ENCODE data around the gene NRARP.

NRARP gene

DNA sequence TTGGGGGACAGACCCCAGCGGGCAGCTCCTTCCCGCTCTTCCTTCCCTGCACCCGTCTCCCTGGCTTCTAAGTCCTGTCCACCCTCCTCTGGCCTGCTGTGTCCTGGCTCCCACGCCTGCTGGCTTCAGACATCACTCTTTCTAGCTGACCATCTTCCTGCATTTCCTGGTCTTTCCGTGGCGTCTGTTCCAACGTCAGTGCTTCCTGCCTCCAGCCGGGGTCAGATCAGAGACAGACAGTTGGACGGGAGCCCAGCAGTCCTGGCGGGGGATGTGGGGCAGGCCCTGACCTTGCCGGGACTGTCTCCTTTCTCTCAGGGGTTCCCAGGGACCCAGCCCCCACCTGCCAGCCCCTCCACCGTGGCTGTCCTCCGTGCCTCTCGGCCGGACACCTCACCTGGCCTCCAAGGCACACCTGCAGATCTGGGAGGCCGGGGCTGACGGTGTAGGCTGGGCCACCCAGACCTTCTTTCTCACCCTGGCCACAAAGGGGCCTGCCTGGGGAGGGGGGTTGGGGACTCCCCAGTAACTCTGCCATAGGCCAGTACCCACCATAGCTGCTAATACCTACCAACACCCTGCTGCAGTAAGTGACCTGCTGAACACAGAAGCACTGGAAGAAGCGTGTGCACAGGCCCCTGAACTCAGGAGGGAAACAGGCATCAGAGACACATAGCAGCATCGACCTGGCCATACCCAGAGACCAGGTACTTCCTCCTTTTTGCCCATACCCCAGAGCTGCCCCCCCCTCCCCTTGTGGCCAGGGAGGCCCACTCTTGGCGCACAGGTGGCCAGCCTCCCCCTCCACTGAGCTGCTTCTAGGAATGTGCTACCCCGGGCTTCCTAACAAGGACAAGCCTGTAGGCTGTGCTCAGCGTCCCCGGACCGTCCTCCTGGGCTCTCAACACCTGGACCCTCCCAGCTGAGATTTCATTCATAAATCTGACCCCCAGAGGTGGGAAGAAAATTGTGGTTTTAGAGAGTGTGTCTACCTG, 5.1 kb downstream of the NRARP start:
- DNase-seq, result peak; percentile 34

DNA sequence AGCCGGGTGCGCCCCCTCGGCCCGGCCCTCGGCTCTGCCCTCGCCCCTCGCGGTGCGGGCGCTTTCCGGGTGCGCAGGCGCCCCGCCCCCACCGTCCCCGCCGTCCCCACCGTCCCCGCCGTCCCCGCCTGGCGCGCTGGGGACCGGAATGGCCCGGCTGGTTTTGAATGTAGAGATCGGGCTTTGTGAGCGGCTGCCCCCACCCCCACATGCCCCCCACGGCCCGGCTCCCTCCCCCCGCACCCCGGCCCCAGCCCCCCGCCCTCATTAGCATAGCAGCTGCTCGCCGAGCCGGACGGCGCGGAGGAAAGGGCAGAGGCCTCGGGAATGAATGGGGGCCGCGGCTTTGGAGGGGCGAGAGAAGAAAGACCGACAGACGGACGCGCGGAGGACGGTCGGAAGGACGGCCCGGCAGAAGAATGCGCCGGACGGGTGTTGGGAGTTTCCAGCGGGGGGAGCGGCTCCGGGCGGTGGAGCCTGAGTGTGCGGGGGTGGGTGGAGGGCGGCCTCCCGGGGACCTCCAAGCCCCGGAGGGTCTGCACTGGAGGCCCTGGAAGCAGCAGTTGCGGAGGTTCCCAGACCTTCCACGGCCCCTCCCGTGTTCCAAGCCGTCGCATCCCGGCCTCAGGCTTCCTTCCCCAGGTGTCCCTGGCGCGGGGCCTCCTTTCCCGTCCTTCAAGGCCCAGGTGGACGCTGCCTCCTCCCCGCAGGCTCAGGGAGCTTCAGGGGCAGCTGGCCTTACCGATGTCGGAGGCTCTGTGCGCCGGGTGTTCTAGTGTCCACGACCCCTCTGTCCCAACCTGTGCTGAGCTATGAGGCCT, 6.0 kb downstream of the NRARP start:
- DNase-seq, result no peak

DNA sequence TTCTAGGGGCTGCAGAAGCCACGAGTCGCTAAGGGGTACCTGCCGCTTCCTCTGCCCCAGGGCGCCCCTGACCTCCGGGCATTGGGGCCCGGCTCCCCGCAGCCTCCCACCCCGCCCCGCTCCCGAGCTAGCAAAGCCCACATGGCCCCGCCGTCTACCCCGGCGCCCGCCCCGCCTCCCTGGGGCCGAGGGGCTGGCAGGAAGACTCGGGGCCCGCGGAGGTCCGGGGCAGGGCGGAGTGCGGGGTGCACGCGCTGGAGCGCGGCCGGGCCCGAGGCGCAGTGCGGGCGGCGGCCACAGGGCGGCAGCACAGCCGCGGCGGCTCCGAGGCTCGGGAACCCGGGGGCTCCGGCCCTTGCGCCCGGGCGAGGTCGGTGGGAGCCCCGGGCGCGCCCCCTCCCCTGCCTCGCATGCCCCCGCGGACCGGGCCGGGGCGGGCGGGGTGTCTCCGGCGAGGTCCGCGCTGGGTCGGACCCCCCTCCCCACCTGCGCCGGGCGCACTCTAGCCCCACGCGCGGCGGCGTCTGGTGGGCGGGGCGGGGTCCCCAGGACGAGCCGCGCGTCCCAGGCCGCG, 6.7 kb downstream of the NRARP start:
- no peak for DNase-seq

DNA sequence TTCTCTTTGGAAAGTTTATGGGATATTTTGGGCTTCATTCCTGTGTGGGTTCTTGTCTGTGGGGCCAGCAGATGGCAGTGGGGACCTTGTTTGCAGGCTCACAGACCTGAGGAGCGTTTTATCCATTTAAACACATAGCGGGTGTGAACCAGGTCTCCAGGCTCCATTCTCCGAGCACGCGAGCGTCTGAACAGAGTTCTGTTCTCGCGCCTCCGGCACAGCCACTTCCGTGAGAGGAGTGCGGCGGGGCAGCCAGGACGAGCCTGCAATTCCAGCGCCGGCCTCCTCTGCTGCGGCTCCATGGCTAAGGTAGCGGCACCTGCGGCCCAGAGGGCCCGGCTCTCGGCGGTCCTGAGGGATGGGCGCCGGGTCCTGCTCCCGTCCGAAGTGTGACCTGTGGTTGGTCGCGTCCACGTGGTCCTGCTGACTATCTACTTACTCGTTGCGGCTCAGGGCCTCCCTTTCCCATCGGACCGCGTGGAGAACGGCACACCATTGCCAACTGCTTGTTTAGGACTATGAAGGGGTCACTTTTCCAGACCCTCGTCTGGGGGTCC, 7.3 kb downstream of the NRARP start:
- DNase-seq, result no peak

DNA sequence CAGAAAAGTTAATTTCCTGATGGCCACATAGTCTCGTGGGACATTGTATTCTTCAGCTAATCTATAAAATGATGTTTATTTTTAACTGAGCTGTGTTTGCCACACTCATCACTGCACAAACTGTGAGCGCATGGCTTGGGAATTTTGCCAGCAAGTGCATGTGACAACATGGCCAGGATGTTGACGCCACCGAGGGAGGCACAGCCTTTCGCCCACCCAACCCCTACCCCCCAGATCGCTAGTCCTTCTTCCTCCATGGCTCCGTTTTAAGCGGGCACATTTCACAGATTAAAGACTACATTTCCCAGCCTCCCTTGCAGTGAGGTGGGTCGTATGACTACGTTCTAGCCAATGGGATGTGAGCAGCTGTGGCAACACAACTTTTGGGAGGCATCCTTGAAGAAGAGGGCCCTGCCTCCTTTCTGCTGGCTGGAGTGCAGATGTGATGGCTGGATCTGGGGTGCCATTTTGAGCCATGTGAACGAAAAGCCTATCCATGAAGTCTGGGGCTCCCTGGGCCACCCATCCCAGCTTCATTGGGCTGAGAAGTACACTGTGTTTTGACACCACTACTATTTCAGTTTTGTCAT, 7.9 kb downstream of the NRARP start:
- peak; percentile 50 for DNase-seq

DNA sequence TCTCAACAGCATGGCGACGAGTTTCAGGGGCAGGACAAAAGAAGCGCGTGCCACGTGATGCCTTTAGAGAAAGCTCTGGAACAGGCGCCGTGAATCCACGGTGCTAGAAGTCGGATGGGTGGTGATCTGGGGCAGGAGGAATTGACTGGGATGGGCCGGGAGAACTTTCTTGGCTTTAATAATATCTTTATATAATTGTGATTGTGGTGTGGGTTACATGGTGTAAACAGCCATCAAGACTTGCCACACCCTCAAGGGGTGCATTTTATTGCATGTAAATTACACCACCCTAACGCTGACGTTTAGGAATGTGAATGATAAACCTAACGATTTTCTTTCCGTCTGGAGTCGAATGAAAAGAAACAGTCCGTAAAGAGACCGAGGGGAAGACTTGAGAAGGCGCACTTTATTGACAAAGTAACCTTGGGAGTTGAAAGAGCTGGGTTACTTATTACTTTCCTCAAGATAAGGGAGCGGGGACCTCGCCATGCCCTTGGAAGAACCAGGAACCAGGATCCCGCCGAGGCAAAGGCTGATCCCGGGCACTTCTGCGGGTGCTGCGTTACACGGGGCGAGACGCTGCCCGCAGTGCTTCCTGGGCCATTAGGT, 8.5 kb downstream of the NRARP start:
- DNase-seq, result no peak

DNA sequence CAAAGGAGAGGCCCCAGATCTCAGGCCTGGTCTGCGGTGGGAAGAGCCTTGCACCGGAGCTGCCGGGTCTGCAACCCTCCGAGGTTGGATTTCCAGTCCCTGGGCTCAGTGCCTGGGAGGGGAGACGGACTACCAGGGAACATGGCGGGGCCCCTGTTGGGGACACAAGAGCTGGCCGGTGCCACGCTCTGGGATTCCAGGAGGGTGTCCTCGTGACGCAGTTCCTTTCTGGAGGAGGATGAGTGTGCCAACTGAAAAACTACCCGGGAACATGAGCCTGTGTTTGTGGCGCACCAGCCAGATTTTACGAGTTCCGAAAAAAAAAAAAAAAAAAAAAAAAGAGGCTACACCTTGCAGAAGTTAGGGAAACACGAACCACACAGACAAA, 9.0 kb downstream of the NRARP start:
- DNase-seq, result no peak

DNA sequence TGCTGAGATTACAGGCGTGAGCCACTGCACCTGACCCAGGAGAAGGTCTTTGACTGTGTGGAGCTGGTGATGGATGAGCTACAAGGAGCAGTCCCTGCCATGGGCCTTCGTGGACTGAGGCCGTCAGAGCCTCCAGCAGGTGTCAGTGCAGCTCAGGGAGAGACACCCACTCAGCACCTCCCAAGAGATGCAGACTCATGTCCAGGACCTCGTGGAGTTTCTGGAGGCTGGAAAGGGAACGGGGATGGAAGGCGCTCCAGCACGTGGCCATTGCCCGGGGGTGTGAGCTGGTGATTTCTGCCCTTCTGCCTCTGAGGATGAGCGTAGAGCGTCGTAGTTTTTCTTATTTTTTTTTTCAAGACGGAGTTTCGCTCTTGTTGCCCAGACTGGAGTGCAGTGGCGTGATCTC, 15.1 kb downstream of the NRARP start:
- peak; percentile 52 for DNase-seq

DNA sequence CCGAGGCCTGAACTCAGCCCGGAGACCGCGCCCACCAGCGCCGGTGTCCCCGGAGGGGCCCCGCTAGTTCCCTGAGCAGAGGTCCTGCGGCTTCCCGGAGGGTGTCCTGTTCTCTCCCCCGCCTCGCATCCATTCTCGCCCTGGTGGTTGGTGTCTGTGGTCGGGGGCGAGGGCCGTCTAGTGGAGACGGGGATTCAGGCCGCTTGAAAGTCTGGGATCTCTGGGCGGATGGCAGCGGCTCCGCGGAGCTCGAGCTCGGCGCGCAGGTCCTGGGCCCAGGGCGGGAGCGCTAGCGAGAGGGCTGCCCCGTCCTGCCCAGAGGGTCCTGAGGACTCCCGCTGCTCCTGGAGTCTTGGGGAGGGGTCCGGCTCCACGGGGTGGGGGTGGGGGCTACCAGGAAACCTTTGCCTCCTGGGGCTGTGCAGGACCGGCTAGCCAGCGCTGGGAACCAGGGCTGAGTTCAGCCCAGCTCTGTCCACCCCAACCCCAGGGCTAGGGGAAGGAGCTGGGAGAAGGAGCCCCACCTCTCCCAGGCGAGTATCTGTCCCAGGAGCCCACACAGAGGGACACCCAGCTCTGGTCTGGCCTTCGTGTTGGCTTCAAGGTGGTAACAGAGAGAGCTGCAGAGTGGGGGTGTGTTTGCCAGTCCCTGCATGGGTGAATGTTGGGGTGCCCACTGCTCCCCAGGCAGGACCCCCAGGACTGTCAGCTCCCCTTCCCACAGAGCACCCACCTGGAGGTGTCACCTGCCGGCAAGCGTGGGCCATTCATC, 20.5 kb downstream of the NRARP start:
- DNase-seq, result no peak

DNA sequence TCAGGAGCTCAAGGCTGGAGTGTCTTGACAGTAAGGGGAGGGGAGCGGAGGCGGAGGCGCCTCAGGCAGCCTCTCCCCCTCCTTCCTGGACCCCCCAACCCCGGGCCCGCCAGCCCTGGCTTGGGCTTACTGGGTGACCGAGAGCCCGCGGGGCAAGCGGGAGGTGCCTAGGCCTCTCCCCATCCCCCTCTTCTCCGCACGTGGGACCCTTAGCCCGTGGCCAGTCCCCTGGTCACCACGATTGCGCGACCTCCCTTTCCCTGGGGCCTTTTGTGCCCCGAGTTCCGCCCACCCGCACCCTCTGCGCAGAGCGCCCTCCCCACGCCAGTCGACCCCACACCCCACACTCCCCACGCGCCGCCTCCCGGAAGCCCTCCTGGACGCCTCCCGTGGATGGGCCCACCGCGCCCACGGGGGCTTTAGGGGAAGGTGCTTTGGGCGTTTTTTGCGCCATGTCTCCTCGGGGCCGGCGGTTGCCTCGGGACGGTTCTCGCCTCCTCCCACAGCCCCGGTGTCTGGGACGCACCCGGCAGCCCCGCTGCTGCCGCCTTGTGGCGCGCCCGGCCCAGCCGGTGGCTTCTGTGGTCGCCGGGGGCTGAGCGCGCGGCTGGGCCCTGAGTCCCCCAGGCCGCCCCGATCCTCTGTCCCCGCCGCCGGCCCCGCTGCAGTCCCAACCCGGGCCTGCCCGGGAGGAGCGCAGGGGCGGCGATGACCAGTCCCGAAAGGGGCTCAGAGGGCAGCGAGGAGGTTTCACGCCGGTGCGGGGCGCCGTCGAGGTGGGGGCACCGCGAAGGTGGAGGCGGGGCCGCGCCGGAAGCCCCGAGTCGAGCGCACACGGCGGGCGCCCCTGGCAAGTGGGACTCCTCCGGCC, 21.4 kb downstream of the NRARP start:
- DNase-seq, result no peak

DNA sequence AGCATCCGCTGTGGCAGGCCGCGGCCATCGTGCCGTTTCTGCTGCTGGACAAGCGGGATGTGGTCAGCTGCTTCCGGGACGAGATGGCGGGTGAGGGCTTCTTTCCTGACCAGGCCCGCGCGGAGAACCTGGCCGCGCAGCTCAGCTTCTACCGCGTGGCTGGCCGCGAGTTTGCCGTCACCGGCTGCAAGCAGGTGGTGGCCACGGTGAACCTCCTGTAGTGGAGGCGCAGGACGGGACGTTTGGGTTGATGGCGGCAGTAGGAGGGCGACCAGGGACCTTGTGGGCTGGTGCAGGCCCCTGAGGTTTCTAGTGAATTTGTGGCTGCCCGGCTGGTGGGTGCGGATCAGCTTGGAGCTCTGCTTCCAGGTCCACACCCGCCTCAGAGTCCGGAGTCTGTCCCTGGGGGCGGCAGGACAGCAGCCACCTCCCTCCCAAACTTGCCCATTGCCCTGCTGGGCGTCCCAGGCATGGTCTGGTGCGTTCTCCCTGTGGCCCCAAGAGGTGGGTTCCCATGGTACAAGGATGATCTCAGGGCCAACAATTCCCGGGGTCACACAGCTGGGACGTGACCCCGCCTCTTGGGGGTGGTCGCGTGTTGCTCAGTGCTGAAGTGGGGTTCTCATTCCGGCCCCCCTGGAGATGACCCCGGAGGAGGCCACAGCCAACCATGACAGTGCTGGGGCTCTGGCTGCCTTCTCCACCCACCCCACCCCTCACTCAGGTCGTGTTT, 22.2 kb downstream of the NRARP start:
- DNase-seq, result no peak

DNA sequence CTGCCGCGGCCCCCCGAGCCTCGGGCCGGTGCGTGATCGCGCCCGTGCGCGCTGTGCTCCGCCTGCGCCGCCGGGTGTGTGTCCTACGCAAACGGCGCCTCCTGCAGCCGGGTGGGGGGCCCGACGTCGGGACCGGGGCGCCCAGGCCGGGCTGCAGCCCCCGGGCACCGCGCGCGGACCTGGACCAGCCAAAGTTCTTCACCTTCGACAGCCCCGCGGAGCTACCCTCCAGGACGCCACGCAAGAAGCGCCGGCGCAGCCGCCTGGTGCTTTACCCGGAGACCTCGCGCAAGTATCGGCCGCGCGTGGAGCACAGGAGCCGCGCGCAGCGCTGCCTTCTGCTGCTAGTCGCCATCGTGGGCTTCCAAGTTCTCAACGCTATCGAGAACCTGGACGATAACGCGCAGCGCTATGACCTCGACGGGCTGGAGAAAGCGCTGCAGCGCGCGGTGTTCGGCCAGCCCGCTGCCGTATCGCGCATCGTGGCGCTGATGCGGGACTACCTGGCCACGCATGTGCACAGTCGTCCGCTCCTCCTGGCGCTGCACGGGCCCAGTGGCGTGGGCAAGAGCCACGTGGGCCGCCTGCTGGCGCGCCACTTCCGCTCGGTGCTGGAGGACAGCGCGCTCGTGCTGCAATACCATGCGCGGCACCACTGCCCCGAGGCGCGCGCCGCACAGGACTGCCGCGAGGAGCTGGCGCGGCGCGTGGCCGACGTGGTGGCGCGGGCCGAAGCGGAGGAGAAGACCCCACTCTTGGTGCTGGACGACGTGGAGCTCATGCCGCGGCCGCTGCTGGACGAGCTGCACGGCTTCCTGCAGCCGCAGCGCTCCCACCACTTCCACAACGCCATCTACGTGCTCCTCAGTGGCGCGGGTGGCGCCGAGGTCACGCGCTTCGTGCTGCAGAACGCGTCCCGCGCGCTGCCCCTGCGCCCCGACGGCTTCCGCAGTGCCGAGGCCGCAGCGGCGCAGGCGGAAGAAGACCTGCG, 23.1 kb downstream of the NRARP start:
- DNase-seq, result no peak

DNA sequence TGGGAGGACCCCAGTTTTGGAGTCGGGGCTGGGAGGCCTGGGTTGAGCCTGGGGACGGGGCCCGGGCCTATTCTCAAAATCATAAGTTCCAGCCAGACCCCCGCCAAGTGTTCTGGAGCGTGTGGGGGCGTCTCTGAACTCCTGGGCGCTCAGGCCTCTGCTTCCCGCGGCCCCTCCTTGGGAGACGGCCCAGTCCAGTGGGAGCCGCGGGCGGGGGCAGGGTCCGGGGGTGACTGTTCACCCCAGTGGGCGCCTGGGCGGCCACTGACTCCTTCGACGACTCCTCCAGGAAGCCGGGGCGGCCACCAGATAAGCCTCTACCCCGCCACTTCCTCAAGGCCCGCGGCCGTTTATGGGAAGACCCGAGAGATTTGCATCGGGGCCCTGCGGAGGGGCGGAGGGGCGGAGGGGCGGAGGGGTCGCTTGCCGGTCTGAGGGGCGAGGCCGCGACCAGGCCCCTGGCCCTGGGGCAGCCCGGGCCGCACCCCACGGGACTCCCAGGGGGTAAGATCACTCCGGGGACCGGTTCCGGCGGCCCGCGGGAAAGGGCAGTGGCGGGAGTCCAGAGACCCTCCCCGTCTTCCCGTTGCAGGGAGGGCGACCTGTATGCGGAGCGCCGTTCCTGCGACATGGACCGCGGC, 23.9 kb downstream of the NRARP start:
- DNase-seq, result peak; percentile 34

DNA sequence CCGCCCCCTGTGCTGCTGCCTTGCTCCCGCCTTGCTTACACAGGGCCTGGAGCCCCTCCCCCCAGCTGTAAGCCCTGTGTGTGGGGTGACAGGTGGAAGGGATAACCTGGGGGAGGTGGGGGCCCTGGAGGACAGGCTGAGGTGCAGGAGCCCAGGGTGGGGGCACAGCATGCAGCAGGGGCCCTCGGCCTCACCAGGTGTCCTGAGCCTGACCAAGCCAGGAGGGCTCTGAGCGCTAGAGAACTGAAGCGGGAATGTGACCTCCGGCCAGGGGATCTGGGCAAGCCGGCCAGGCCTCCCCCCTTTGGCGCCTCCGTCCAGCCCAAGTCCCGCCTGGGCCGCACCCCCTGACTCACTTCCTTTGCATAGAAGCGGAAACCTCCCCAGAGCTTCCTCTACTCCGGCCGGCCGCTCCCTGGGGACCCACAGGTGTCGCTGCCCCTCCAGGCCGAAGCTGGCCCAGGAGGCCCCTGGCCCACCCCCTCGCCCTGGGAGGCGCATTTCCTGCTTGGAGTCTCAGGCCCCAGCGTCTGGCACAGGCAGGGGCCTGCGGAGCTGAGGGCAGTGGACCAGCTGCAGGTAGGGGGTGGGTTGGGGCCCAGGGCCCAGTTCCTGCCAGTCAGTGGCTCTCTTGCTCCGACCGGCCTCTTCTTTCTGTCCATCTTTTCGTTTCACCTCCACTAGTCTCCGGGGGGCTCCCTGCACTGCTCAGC, 24.6 kb downstream of the NRARP start, which contains the start of gene TOR4A:
TSS of gene TOR4A (plus strand) at position 398 of the 713 bp plus-strand sequence. CDS start 964 bp downstream, outside the sequence.
- DNase-seq, result peak; percentile 95

DNA sequence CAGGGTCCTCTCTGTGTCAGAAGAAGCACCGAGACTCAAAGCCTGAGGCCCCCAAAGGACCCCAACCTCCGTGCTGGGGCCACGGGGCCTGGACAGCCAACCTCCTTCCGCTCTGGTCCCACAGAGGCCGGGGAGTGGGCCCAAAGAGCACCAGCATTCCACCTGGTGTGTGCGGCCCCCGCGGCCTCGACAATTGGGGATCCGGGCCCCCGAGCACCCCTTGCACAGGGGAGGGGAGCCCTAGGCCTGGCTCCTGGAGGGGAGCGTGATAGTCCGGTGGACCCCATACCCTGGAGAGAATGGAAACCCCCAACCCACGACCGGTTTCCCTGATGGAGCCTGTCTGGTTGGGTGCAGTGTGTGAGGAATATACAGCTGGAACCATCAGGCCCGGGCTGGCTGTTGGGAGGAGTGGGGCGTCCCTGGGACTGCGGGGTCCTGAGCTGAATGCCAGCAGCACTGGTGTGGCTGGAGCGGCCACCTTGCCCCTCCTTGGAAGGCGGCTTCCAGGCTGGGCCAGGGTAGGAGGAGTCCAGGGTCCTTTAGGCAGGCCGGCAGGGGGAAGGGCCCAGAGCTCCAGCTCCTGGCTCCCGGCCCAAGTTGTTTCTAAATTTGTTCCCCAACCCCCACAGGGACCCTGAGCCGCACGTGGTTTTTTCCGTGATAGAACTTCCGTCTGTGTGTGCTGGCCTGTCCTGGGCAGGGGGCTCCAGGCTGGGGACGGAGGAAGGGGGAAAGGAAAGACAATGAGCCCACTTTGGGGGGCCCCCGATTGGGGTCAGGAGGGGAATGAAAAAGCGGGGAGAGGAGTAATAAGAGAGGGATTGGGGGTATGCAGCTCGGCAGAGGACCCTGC, 25.4 kb downstream of the NRARP start:
- peak; percentile 64 for DNase-seq

Measured in EL (cell line).